Measurements from ENCODE around the gene TM4SF1.

DNA sequence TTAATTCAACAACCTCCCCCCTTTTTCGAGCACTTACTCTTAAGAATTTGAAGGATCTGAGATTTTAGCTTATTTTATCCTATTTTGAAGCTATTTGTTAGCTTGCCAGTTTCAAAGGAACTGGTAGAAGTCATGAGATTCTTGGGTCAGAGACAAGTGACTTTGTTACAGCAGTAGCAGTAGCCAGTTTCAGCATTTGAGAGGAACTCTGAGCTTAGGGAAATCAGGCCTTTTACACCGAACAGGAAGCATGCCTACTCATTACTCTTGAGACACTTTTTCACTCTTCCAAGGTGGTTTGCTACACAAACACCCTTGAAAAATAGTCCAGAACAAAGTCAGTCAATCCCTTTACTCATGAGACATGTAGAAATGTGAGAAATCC lies 24.5 kb upstream of the TM4SF1 start:
- TF ChIP-seq PPARA (CRISPR knock-in tag; IDR thresholded peaks at IDR 0.05; ENCODE audit: borderline replicate concordance): no peak
- no peak for TF ChIP-seq ZNF8 (CRISPR knock-in tag; IDR thresholded peaks at IDR 0.05)
- TF ChIP-seq, protein P1, sequence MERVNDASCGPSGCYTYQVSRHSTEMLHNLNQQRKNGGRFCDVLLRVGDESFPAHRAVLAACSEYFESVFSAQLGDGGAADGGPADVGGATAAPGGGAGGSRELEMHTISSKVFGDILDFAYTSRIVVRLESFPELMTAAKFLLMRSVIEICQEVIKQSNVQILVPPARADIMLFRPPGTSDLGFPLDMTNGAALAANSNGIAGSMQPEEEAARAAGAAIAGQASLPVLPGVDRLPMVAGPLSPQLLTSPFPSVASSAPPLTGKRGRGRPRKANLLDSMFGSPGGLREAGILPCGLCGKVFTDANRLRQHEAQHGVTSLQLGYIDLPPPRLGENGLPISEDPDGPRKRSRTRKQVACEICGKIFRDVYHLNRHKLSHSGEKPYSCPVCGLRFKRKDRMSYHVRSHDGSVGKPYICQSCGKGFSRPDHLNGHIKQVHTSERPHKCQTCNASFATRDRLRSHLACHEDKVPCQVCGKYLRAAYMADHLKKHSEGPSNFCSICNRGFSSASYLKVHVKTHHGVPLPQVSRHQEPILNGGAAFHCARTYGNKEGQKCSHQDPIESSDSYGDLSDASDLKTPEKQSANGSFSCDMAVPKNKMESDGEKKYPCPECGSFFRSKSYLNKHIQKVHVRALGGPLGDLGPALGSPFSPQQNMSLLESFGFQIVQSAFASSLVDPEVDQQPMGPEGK (CRISPR knock-in tag; IDR thresholded peaks at IDR 0.05; ENCODE audit: borderline replicate concordance): no peak
- no peak for TF ChIP-seq TOX (CRISPR knock-in tag; IDR thresholded peaks at IDR 0.05; ENCODE audit: borderline replicate concordance)
- TF ChIP-seq BACH2 (CRISPR knock-in tag; IDR thresholded peaks at IDR 0.05; ENCODE audit: borderline replicate concordance): no peak
- no peak for TF ChIP-seq ZFP30 (CRISPR knock-in tag; IDR thresholded peaks at IDR 0.05)
